Activated T-cell treated with anti-CD3 and anti-CD28 coated beads, Interleukin-2, amount 50 U/mL, for 48 hours (primary cell): ENCODE measurements around the gene PAFAH1B2.
A peak's percentile ranks its signal among the peaks of the same experiment; 100 is the strongest.
"Not testable (repeated sequence)": the region's sequence is repeated elsewhere in the genome, so short reads cannot be mapped to it uniquely, and the experiment has no call there.

Experiments used
- DNase-seq, 2 experiments: peaks; one replicate each; pipeline ENCODE4 v3.0.0-alpha.2; 2020

PAFAH1B2 gene, protein sequence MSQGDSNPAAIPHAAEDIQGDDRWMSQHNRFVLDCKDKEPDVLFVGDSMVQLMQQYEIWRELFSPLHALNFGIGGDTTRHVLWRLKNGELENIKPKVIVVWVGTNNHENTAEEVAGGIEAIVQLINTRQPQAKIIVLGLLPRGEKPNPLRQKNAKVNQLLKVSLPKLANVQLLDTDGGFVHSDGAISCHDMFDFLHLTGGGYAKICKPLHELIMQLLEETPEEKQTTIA

DNA sequence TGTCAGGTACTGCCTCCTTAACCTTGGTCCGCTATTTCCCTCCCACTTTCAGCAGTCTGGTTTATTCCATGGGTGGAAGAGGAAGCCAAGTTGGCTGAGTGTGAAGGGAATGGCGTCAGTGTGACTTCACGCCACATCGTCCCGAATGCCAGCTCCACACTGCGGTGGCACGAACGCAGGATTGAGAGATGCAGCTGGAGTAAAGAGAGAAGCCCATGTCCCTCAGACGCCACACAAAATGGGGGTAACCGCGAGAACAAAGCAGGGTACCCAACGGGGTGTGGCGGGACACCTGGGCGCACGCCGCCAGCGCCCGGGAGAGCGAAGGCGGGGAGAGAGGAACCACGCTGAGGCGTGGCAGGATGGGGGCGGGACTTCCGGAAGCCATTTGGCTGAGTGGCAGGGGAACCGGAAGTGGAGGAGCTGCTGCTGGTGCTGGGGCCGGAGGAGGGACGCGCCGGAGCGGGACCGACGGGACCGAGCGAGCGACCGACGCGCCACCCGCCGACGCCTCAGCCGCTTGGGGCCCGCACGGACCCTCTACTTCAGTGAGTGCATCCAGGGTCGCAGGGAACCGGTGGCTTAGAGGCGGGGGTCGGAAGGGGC, at the start of gene PAFAH1B2:
Gene PAFAH1B2, plus strand, starts transcription at position 417 of the 606 bp plus-strand sequence. CDS start 8,161 bp downstream, outside the sequence.
- peak; percentile 96 to 97 for DNase-seq

GRCh38 chr11:117094776-117095175, 49.3 kb upstream of the PAFAH1B2 start:
- no peak for DNase-seq

DNA sequence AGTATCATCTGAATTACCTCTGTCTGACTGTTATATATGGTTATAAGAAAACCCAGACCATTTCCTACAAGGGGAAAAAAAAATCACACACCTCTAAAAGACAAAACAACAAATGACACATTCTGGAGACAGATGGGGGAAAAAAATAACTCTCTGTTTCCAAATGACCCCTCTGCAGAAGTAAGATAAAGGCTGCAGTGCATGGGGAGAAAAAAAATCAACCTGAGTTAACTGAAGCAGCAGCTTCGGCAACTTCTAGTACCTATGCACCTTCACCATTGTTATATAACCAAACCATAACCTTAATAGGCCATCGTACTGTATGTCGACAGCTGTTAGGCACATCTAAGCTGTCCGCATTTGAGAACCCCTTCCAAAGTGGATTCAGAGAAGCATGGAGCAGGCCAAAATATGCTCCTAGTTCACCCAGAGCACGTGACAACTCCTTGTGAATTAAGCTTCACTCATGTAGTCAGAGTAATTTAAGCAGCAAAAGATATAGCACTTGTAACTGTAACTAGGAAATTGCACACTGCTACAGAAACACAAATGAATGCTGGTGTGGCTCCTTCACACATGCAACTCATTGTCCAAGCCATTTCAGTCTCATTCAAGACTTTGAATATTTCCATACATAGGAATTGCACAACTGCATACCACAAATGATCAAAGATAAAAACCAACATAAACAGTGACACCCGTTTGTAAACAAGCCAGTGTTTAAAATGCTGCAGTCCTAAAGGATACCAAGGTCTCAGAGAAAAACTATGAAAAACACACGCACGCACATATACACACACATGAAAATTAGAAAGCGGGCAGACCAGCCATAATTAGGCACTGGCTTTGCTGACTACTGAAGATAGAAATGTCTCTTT, 48.6 kb upstream of the PAFAH1B2 start:
- DNase-seq = no peak

GRCh38 chr11:117096201-117096991, 47.7 kb upstream of the PAFAH1B2 start:
- peak; percentile 44 to 52 for DNase-seq

DNA sequence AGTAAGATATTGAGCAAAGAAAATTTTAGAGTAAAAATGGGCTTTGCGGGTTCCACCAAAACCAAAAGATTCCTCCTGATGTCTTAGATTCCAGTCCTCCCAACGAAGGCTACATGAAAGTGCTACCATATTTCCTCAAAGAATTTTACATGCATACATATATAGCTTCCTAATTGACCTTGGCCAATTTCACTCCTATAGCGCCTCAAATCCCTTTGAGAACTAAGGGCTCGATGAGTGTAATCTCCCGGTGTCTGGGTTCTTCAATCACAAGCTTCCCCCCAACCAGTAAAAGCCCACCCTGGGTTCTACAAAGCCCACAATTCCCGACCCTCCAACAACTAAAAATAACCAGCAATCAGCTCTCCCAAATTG, 47.1 kb upstream of the PAFAH1B2 start:
- DNase-seq = no peak

DNA sequence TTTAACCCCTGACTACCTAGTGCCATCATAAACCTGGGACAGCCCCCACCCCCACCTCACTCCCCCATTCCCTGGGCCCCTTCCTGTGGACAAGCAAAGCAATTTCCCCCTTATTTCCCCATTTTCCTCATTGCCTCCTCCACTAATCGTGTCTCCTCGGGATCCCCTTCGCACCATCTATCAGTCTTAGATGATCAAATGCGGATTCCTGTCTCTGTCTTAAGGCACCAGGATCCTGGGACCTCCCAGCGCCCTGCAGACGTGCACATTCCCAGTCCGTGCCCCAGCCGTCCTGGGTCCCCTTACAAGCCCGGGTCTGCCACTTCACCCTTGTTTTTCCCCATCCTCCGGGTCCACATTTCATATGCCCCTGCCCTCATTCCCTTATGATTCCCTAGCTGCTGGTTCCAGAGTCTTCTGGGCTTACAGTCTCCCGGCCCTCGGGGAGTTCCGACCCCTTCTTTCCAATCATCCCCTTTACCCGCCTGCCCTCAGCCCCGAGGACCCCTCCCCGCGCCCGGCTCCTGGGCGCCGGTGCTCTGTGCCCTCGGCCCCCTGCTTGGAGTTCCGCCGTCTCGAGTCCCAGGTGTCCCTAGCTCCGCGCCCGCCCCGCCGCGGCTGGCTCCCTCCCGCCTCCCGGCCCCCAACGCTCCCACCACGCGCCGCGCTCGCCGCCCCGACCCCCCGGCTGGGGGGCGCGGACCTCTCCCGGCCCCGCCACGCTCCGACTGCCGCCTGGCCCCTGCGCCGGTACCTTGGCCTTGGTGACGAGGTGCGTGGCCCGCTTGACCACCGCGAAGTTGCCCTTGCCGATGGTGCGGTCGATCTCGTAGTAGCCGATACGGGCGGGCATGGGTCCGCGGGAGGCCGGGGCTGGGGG, 46.5 kb upstream of the PAFAH1B2 start:
- DNase-seq = peak; percentile 50 to 54

GRCh38 chr11:117098269-117099232, 45.5 kb upstream of the PAFAH1B2 start, which contains the start of gene SIK3:
TSS of gene SIK3 (minus strand) at chr11:117098428. CDS start at chr11:117098415, 13 bp downstream.
- DNase-seq = peak; percentile 92 to 96

- no peak for DNase-seq
These were observed 44.4 kb upstream of the PAFAH1B2 start for GRCh38 chr11:117099696-117100095.

- DNase-seq = no peak
These were observed 43.5 kb upstream of the PAFAH1B2 start for GRCh38 chr11:117100556-117100955.

DNA sequence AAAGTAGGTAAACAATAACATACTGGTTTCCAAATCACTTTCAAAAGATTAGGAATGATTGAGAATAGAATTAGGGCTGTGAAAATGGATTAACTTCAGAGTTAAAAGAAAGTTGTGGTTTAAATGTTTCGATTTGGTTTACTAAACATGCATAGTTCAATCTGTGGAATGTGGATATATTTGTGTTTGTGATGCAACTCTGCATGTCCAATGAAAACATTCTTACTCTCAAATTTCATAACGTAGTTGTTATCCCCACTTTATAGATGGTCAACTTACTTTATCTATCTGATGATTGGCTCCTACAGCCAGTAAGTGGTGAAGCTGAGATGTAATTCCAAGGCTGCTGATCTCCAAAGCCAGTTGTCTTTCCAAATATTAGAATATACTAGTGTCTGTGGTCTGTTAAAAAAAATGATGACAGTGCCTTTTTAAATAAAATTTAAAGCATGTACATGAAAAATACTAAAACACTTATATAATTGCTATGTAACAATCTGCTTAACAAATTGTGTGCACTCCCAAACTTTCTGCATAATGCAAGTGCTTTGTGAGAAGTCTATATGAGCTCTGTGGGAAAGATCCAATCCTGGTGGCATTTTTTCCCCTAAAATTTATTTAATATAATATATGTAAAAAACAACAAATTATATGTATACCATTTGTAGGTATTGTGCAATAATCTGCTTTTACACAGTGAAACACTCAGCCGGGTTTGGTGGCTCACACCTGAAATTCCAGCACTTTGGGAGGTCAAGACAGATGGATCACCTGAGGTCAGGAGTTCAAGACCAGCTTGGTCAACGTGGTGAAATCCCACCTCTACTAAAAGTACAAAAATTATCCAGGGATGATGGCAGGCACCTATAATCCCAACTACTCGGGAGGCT, 36.1 kb upstream of the PAFAH1B2 start:
- no peak for DNase-seq

DNA sequence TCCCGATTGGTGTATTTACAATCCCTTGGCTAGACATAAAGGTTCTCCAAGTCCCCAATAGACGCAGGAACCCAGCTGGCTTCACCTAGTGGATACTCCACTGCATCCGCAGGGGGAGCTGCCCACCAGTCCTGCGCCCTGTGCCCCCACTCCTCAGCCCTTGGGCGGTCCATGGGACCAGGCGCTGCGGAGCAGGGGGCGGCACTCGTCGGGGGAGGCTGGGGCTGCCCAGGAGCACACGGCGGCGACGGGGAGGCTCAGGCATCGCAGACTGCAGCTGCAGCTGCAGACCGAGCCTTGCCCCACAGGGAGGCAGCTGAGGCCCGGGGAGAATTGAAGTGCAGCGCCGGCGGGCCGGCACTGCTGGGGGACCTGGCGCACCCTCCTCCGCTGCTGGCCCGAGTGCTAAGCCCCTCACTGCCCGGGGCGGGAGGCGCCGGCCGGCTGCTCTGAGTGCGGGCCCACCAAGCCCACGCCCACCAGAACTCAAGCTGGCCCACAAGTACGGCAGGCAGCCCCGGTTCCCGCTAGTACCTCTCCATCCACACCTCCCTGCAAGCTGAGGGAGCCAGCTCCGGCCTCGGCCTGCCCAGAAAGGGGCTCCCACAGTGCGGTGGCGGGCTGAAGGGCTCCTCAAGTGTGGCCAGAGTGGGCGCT, 33.7 kb upstream of the PAFAH1B2 start:
- no peak for DNase-seq

DNA sequence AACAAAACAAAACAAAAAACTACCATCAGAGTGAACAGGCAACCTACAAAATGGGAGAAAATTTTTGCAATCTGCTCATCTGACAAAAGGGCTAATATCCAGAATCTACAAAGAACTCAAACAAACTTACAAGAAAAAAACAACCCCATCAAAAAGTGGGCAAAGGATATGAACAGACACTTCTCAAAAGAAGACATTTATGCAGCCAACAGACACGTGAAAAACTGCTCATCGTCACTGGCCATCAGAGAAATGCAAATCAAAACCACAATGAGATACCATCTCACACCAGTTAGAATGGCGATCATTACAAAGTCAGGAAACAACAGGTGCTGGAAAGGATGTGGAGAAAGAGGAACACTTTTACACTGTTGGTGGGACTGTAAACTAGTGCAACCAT, 31.6 kb upstream of the PAFAH1B2 start:
- DNase-seq = not testable (repeated sequence)

DNA sequence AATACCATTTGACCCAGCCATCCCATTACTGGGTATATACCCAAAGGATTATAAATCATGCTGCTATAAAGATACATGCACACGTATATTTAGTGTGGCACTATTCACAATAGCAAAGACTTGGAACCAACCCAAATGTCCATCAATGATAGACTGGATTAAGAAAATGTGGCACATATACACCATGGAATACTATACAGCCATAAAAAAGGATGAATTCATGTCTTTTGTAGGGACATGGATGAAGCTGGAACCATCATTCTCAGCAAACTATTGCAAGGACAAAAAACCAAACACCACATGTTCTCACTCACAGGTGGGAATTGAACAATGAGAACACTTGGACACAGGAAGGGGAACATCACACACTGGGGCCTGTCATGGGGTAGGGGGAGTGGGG, 31.1 kb upstream of the PAFAH1B2 start:
- not testable (repeated sequence) for DNase-seq

- DNase-seq = no peak
These were observed 26.4 kb upstream of the PAFAH1B2 start for GRCh38 chr11:117117681-117118080.

GRCh38 chr11:117121176-117121575, 22.9 kb upstream of the PAFAH1B2 start:
- no peak for DNase-seq

- no peak for DNase-seq
These were observed 21.5 kb upstream of the PAFAH1B2 start for GRCh38 chr11:117122556-117122955.

DNA sequence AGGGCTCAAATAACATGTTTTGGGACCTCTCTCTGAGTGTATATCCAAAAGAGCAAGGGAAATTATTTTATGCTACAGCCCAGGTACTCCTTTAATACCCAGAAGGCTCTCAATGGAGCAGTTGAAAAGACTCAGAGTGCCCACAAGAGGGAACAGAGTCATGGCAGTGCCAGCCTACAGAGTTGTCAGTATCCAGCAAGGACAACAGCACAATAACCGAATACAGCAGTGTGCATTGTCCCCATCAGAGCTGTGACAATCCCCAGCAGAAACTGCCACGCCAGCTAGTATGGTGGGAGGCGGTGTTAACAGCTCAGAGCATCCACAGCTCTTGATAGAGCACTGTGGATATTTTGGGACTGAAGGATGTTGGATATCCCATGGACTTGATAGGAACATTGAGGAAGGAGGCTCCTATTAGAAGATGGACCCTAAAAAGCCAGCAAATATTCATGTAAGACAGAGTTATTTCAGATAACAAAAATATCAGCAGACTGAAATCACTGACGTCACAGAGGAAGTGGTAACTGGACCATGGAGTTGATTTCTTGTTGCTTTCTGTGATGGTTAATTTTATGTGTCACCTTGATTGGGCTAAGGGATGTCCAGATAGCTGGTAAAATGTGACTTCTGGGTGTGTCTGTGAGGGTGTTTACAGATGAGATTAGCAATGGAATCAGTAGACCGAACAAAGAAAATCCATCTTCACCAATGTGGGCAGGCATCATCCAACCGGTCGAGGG, 17.7 kb upstream of the PAFAH1B2 start:
- DNase-seq = no peak
